HEK293 (cell line): ENCODE results near the gene SAMM50.

Experiments
- CTCF ChIP-seq: fragments of 450-650 bp; formaldehyde crosslinking; IDR thresholded peaks from 2 replicates; pipeline ENCODE4 v1.5.1; 2016; ENCODE audit warnings: missing biosample characterization, missing genetic modification characterization
- PBX3 ChIP-seq: sonication (generic); formaldehyde crosslinking; IDR thresholded peaks from 2 replicates; pipeline ENCODE4 v1.8.1; 2022; ENCODE audit warnings: mild to moderate bottlenecking, moderate library complexity, missing genetic modification reagents
- REST ChIP-seq: fragments of 450-650 bp; formaldehyde crosslinking; IDR thresholded peaks from 2 replicates; pipeline ENCODE4 v1.5.1; 2016; ENCODE audit warnings: missing biosample characterization, missing genetic modification characterization
- TSHZ1 ChIP-seq: fragments of 450-650 bp; formaldehyde crosslinking; IDR thresholded peaks from 2 replicates; pipeline ENCODE4 v1.5.1; 2016; ENCODE audit warnings: missing biosample characterization, missing genetic modification characterization, borderline replicate concordance
- ZBTB1 ChIP-seq: fragments of 450-650 bp; formaldehyde crosslinking; IDR thresholded peaks from 2 replicates; pipeline ENCODE4 v1.5.1; 2016; ENCODE audit warnings: missing biosample characterization, missing genetic modification characterization
- ZBTB49 ChIP-seq: fragments of 450-650 bp; formaldehyde crosslinking; IDR thresholded peaks from 2 replicates; pipeline ENCODE4 v1.5.1; 2016; ENCODE audit warnings: missing biosample characterization, missing genetic modification characterization, low read depth
- ZBTB8A ChIP-seq: fragments of 450-650 bp; formaldehyde crosslinking; IDR thresholded peaks from 2 replicates; pipeline ENCODE4 v1.5.1; 2016; ENCODE audit warnings: missing biosample characterization, missing genetic modification characterization
- ZNF274 ChIP-seq, 2 experiments: fragments of 200-500 bp in 1 of 2; fragments of 450-650 bp in 1 of 2; sonication (Bioruptor generic) in 1 of 2; formaldehyde crosslinking in 1 of 2; IDR thresholded peaks; 2 replicates each; pipeline versions ENCODE4 v1.5.1 to v1.6.1; 2014 to 2016; ENCODE audit warnings: borderline replicate concordance in 1 of 2, inconsistent platforms in 1 of 2, low read length in 1 of 2, missing biosample characterization in 1 of 2, missing genetic modification characterization in 1 of 2
- ZNF549 ChIP-seq: fragments of 450-650 bp; IDR thresholded peaks from 2 replicates; pipeline ENCODE4 v1.5.1; 2018; ENCODE audit warnings: missing biosample characterization, missing genetic modification characterization, mild to moderate bottlenecking, inconsistent platforms, moderate library complexity
- ZNF660 ChIP-seq: fragments of 450-650 bp; IDR thresholded peaks from 2 replicates; pipeline ENCODE4 v1.5.1; 2018; ENCODE audit warnings: missing biosample characterization, mild to moderate bottlenecking, missing genetic modification characterization
- ZNF776 ChIP-seq: fragments of 450-650 bp; formaldehyde crosslinking; IDR thresholded peaks from 2 replicates; pipeline ENCODE4 v1.5.0; 2017; ENCODE audit warnings: missing biosample characterization, missing genetic modification characterization, borderline replicate concordance

GRCh38 chr22:43905681-43906080, 49.6 kb upstream of the SAMM50 start:
- no peak for TF ChIP-seq TSHZ1 (tag by site-specific recombination)
- TF ChIP-seq ZBTB1 (tag by site-specific recombination) = no peak
- no peak for TF ChIP-seq CTCF (tag by site-specific recombination)
- TF ChIP-seq ZBTB8A (tag by site-specific recombination) = no peak
- peak; percentile 81 for TF ChIP-seq REST (tag by site-specific recombination)
- TF ChIP-seq ZNF776 = no peak
- no peak for TF ChIP-seq PBX3 (CRISPR knock-in tag)
- TF ChIP-seq ZNF549 = no peak
- TF ChIP-seq ZNF660 (tag by site-specific recombination) = no peak
- no peak for TF ChIP-seq ZNF274 (IDR thresholded peaks at IDR 0.05; ENCODE audit: low read length)
- no peak for TF ChIP-seq ZNF274 (tag by site-specific recombination; IDR thresholded peaks at IDR 0.05; ENCODE audit: borderline replicate concordance)
- TF ChIP-seq ZBTB49 (tag by site-specific recombination) = no peak
